GM18858 (cell line): ENCODE results near the gene PHAX.
"Not testable (repeated sequence)": the region's sequence is repeated elsewhere in the genome, so short reads cannot be mapped to it uniquely, and the experiment has no call there.

Experiments
- ATAC-seq: cut with Tn5 transposase; IDR thresholded peaks from one replicate; pipeline ENCODE4 v1.9.1; 2021; ENCODE audit not compliant: unreplicated experiment

PHAX gene

GRCh38 chr5:126651013-126651577, 50.3 kb downstream of the PHAX start:
- no peak for ATAC-seq

DNA sequence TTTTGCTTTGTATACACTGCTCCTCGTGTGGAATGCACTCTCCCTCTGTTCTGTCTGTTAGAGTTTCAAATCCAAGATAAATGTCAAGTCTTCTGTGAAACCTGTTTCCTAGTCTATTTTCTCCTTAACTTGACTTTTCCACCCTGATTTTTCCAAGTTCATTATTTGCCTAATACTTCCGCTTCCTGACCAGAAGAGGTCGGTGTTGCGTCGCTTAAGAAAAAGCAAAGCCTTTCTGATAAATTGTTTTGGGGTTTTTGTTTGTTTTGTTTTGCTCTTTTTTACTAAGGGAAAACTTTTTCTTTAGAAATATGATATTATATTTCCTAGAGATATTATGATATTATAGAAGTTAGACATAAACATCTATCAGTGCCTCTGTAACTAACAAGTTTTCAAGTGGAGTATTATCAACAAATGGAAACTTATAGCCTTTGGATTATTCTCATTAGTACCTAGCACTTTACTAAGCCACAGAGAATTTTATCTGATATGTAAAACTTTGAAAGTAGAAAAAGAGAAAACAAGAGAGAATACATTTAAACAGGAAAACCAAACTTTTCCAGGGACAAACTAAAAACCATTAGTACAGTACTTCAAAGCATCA, 55.8 kb downstream of the PHAX start:
- ATAC-seq: no peak

- ATAC-seq: no peak
Observed at GRCh38 chr5:126658561-126658960, 57.8 kb downstream of the PHAX start.

DNA sequence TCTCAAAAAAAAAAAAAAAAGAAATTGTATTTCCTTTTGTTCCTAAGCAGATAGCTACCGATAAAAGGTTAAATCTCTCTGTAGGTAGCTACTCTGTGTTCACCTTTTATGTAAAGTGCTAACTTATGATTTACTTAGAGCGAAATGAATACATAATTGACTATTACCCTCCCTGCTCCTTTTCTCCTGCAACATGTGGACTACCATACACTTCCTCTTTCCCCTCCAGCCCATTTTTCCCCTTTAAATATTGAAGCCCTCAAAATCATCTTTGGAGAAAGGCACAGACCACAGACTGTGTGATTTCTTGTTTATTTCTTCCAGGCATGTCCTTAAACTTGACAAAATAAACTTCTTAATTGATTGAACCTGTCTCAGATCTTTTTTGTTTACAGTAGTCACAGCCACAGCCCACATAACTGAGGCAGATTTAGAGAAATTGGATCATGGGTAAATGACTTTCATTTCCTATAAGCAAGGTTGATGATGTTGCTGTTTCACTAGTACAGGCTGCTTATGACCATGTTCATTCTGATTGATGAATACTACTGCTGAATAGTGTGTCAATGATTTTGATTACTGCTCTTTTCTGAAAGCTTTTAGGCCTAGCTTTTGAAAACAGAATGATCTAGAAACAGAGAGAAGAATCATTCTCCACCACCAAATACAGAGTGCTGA, 59.2 kb downstream of the PHAX start:
- ATAC-seq: no peak

DNA sequence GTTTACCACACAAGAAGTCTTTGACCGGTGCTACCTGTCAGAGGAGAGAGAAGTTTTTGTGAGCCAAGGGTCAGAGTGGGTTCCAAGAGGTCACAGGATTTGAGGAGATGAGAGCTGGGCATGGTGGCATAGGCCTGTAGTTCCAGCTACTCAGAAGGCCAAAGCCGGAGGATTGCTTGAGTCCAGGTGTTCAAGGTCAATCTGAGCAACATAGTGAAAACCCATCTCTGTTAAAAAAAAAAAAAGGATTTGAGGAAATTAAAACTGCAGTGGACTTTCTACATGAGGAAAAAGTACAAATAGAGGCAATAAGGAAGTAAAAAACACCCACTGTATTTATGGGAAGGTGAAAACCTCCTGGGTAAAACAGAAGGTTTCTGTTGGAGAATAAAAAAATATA, 63.8 kb downstream of the PHAX start:
- ATAC-seq: no peak

- ATAC-seq: not testable (repeated sequence)
Observed at GRCh38 chr5:126670109-126670508, 69.4 kb downstream of the PHAX start.

DNA sequence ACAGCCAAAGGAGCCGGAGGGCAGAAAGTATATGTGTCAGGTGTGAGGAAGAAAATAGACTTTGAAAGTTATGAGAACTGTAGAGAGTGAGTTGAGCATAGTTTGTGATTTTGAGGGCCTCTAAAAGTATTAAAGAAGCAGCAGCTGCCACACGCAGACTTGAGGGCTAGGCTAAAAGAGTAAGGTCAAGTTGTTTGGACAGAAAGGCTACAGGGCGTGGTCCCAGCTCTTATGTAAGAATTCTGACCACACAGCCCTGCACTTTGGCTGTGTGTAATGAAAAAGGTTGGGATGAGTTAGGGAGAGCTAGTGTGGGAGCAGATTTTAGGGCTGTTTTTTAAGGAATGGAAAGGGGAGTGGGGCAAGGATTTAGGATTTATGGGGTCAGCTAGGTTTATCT, 70.9 kb downstream of the PHAX start:
- not testable (repeated sequence) for ATAC-seq

DNA sequence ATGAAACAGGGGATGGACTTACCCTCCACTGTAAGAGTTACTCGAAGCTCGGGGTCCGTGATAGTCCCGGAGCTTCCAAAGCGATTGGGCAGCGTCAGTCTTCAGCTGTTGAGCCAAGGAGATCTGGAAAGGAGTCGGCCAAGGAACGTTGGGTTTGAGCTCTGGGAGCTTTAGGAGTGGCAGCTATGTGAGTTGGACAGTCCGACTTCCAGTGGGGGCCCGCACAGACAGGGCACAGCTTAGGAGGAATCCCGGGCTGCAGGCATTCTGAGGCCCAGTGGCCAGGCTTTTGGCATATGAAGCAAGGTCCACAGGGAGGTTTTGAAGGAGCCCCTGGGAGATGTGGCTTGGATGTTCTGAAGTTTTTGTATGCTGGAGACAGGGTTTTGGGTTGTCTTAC, 72.7 kb downstream of the PHAX start:
- no peak for ATAC-seq

GRCh38 chr5:126674145-126674544, 73.4 kb downstream of the PHAX start:
- no peak for ATAC-seq

GRCh38 chr5:126675338-126675737, 74.6 kb downstream of the PHAX start:
- ATAC-seq: no peak

GRCh38 chr5:126676195-126676624, 75.5 kb downstream of the PHAX start:
- peak; percentile 72 for ATAC-seq
